Activated CD8-positive, alpha-beta T cell treated with anti-CD3 and anti-CD28 coated beads for 36 hours (primary cell): ENCODE data around the gene ALDH9A1. TPM values are rescaled to one million over a fixed set of nuclear protein-coding genes. Genes with fewer than 3 reads are reported as not detected.
"Not testable (repeated sequence)": the region's sequence is repeated elsewhere in the genome, so short reads cannot be mapped to it uniquely, and the experiment has no call there.

Experiments used
- ATAC-seq: fragments of 200-7000 bp; cut with Tn5 transposase; one replicate; pipeline ENCODE4 v1.10.0; 2021; ENCODE audit warnings: mild to moderate bottlenecking, moderate library complexity
- CTCF ChIA-PET: fragments of 350-600 bp; sonication (Branson Sonifier 250); formaldehyde crosslinking; loops from one replicate; lab custom pipeline; 2021; ENCODE audit warnings: antibody characterized with exemption; lab: Charles Lee
- POLR2A ChIA-PET: fragments of 350-600 bp; sonication (Branson Sonifier 250); formaldehyde crosslinking; loops from one replicate; lab custom pipeline; 2021; ENCODE audit warnings: antibody characterized with exemption; lab: Charles Lee
- DNase-seq: peaks from one replicate; pipeline ENCODE4 v3.0.0-alpha.2; 2020
- H3K27ac Mint-ChIP-seq: one replicate; pipeline ENCODE4 v1.8.0; 2021; ENCODE audit warnings: mild to moderate bottlenecking, mixed read lengths
- H3K27me3 Mint-ChIP-seq: one replicate; pipeline ENCODE4 v1.8.0; 2021; ENCODE audit warnings: mixed read lengths
- H3K36me3 Mint-ChIP-seq: one replicate; pipeline ENCODE4 v1.8.0; 2021; ENCODE audit warnings: low read depth, mixed read lengths
- H3K4me1 Mint-ChIP-seq: one replicate; pipeline ENCODE4 v1.8.0; 2021; ENCODE audit warnings: low read depth, mixed read lengths
- H3K4me3 Mint-ChIP-seq: one replicate; pipeline ENCODE4 v1.8.0; 2021; ENCODE audit warnings: mild to moderate bottlenecking, moderate library complexity, mixed read lengths
- H3K9me3 Mint-ChIP-seq: one replicate; pipeline ENCODE4 v1.8.0; 2021; ENCODE audit warnings: mixed read lengths
- intact Hi-C: fragments of 100-400 bp; cut with micrococcal nuclease; formaldehyde crosslinking; loops from one replicate; pipeline ENCODE4 v1.10.0; 2022
- total RNA-seq, 2 experiments: library from RNA; stranded (reverse); gene quantifications; one replicate each; pipeline ENCODE4 v1.2.3, GENCODE V29; 2021
- TF ChIP-seq, protein P1 (sequence below): fragments of 200-600 bp; IDR thresholded peaks from one replicate; pipeline ENCODE4 v1.8.0; 2022; ENCODE audit warnings: antibody characterized with exemption, mild to moderate bottlenecking

ALDH9A1 gene
- 10 to 100 TPM; 25.6 to 28.2 TPM for total RNA-seq

DNA sequence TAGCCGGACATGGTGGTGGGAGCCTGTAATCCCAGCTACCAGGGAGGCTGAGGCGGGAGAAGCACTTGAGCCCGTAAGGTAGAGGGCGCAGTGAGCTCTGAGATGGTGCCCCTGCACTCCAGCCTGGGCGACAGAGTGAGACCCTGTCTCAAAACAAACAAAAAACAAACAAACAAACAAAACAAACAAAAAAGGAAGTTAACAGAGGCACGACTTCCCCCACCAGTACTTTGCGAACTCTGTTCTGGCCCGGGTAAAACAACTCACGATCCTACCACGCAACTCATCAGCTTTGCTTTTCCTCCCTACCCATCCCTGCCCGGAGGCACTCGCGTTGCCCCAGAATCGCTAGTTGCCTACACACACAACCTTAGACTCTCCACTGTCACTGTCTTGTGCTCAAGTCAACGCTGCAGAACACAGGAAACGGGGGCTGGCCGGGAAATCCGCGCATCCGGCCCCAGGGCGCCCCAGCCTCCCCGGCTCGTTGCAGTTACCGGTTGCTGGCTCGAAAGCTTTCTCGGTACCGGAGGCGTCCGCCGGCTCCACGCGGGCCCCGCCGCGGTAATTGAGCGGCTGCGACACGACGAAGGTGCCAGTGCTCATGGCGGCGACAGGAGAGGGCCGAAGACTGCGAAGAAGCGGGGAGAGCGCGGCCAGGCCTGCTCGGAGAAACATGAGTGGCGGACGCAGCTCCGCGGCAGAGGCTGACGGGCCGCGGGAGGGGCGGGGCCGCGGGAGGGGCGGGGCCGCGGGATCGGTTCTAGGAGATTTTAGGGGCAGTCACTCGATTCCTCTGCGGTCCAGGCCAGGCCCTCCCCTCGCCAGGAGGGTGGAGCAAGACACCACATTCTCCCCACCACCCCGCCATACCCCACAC lies at the start of gene ALDH9A1:
ALDH9A1 (minus strand) TSS at position 682 of the 880 bp plus-strand sequence; CDS start at position 678, 4 bp downstream.
- peaks cover 19% of the 10 kb centered on the region for H3K4me1 Mint-ChIP-seq
- ChIA-PET CTCF (interaction anchor here (0.6 to 3.2 kb wide), 12 partner anchors 12 to 306 kb away, joined by 3 to 25 read pairs (median 4); partner anchors contain the start of gene TMCO1), POLR2A (interaction anchor here (0.6 to 2.0 kb wide), 14 partner anchors 8 to 186 kb away, joined by 3 to 13 read pairs (median 3); partner anchors contain the start of genes TMCO1 and UCK2)
- H3K36me3 Mint-ChIP-seq: peaks cover 15% of the 10 kb centered on the region
- peak within 1 kb of the TSS; percentile 83 for H3K4me3 Mint-ChIP-seq
- intact Hi-C loops: loop anchor here (2.0 kb wide), 1 partner anchor 67 kb away; the partner anchor contains the start of gene MGST3
- TF ChIP-seq, protein P1, sequence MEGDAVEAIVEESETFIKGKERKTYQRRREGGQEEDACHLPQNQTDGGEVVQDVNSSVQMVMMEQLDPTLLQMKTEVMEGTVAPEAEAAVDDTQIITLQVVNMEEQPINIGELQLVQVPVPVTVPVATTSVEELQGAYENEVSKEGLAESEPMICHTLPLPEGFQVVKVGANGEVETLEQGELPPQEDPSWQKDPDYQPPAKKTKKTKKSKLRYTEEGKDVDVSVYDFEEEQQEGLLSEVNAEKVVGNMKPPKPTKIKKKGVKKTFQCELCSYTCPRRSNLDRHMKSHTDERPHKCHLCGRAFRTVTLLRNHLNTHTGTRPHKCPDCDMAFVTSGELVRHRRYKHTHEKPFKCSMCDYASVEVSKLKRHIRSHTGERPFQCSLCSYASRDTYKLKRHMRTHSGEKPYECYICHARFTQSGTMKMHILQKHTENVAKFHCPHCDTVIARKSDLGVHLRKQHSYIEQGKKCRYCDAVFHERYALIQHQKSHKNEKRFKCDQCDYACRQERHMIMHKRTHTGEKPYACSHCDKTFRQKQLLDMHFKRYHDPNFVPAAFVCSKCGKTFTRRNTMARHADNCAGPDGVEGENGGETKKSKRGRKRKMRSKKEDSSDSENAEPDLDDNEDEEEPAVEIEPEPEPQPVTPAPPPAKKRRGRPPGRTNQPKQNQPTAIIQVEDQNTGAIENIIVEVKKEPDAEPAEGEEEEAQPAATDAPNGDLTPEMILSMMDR: no peak
- peak; percentile 91 for DNase-seq
- H3K27ac Mint-ChIP-seq: peak within 1 kb of the TSS; percentile 93
- ATAC-seq: peak; percentile 91
- peaks cover 2% of the 10 kb centered on the region for H3K27me3 Mint-ChIP-seq
- no peaks in the 10 kb centered on the region for H3K9me3 Mint-ChIP-seq

DNA sequence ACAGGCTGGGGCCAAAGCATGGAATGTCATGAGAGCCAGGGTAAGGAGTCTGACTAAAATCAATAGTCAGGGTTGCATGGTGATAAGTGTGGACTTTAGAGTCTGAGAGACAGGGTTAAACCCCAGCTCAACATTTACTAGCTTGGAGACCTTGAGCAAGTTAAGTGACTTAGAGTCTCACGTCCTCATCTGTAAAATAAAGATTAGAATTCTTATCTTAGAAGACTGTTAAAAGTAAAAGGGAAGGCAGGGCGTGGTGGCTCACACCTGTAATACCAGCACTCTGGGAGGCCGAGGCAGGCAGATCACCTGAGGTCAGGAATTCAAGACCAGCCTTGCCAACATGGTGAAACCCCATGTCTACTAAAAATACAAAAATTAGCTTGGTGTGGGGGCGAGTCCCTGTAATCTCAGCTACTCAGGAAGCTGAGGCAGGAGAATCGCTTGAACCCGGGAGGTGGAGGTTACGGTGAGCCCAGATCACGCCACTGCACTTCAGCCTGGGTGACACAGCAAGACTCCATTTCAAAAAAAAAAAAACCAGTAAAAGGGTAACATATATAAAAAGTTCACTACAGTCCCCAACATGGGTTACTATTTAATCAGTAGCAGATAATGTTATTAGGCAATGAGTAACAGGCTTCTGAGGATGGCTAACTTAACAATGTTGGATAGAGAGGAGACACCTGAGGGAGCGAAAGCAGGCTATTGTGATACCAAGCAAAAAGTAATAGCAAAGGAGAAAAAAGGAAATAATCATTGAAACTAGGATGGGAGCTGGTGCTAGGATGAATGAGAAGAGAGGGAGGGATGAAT lies 49.5 kb upstream of the ALDH9A1 start:
- Mint-ChIP-seq H3K9me3 (no peaks in the 10 kb centered on the region), H3K27ac (no peak overlapping the region), H3K27me3 (no peaks in the 10 kb centered on the region), H3K36me3 (peaks cover 15% of the 10 kb centered on the region), H3K4me3 (no peak overlapping the region), H3K4me1 (no peaks in the 10 kb centered on the region)
- no peak for DNase-seq
- TF ChIP-seq, protein P1: no peak
- ATAC-seq: no peak
- CTCF ChIA-PET: interaction anchor here (0.6 to 2.3 kb wide), 3 partner anchors 26 to 165 kb away, joined by 3 to 6 read pairs (median 3); no protein-coding TSS in a partner anchor
- POLR2A ChIA-PET: no interaction called here
- intact Hi-C loops: no loop called here

DNA sequence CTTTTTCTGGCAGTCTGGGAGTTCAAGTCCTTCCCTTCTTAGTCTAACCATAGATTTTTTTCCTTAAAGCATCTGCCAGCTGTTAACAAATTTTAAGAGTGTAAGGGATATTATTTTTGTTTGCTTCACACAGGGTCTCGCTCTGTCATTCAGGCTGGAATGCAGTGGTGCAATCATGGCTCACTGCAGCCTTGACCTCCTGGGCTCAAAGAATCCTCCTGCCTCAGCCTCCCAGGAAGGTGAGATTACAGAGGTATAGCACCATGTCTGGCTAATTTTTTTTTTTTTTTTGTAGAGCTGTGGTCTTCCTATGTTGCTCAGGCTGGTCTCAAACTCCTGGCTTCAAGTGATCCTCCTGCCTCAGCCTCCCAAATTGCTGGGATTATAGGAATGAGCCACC lies 46.6 kb upstream of the ALDH9A1 start:
- H3K4me3 Mint-ChIP-seq, DNase-seq, intact Hi-C loops, H3K27ac Mint-ChIP-seq, H3K4me1 Mint-ChIP-seq, POLR2A ChIA-PET, H3K27me3 Mint-ChIP-seq, ATAC-seq, H3K9me3 Mint-ChIP-seq: not testable (repeated sequence)
- H3K36me3 Mint-ChIP-seq: peaks cover 39% of the 10 kb centered on the region
- CTCF ChIA-PET: interaction anchor here (1.0 kb wide), 1 partner anchor 33 kb away, joined by 3 read pairs; no protein-coding TSS in a partner anchor

DNA sequence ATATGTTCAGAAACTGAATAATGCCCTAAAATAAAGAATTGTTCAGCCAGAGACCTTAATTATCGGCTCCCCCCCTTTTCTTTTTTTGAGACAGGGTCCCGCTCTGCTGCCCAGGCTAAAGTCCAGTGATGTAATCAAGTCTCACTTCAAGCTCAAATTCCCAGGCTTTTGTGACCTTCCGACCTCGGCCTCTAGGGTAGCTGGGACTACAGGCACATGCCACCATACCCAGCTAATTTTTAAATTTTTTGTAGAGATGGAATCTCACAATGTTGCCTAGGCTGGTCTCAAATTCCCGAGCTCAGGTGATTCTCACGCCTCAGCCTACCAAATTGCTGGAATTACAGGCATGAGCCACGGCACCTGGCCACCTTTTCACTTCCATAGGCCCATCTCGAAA lies 43.8 kb upstream of the ALDH9A1 start:
- Mint-ChIP-seq H3K27ac (no peak overlapping the region), H3K36me3 (peaks cover 42% of the 10 kb centered on the region), H3K9me3 (no peaks in the 10 kb centered on the region), H3K27me3 (no peaks in the 10 kb centered on the region), H3K4me3 (no peak overlapping the region), H3K4me1 (peaks cover 9% of the 10 kb centered on the region)
- ATAC-seq: no peak
- intact Hi-C loops: no loop called here
- CTCF ChIA-PET: interaction anchor here (0.7 kb wide), 1 partner anchor 17 kb away, joined by 3 read pairs; no protein-coding TSS in a partner anchor
- TF ChIP-seq, protein P1: no peak
- POLR2A ChIA-PET: no interaction called here
- DNase-seq: no peak

DNA sequence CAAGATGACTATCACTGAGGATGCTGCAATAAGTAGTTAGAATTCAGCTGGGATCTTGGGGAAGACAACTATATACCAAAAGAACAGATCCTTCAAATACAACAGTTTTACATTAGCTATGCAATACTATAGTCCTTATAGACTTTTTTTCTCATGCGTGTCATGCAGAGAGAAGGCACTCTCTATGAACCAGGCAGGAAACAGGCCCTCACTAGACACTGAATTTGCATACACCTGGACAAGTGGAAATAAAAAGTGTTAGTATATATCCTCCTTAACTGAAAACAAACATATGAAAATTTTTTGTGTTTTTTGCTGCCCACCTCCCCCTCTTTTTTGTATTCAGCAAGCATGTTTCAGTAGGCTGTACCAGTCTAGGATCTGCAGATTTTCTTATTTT lies 40.4 kb upstream of the ALDH9A1 start:
- Mint-ChIP-seq H3K27me3 (no peaks in the 10 kb centered on the region), H3K27ac (no peak overlapping the region), H3K4me3 (no peak overlapping the region), H3K9me3 (no peaks in the 10 kb centered on the region), H3K36me3 (peaks cover 42% of the 10 kb centered on the region), H3K4me1 (peaks cover 10% of the 10 kb centered on the region)
- DNase-seq: no peak
- ATAC-seq: no peak
- ChIA-PET CTCF (interaction anchor here (0.6 to 1.5 kb wide), 3 partner anchors 10 to 185 kb away, joined by 3 to 4 read pairs (median 4); no protein-coding TSS in a partner anchor), POLR2A (no interaction called here)
- intact Hi-C loops: no loop called here
- TF ChIP-seq, protein P1: no peak
